CD8-positive, alpha-beta memory T cell (primary cell): ENCODE results near the gene EIF6. TPM values are rescaled to one million over a fixed set of nuclear protein-coding genes. Genes with fewer than 3 reads are reported as not detected.

Source experiments
- CTCF ChIA-PET: fragments of 350-600 bp; sonication (Branson Sonifier 250); formaldehyde crosslinking; loops from one replicate; lab custom pipeline; 2021; ENCODE audit warnings: antibody characterized with exemption; lab: Charles Lee
- POLR2A ChIA-PET: fragments of 350-600 bp; sonication (Branson Sonifier 250); formaldehyde crosslinking; loops from one replicate; lab custom pipeline; 2021; ENCODE audit warnings: antibody characterized with exemption; lab: Charles Lee
- DNase-seq, 5 donors: peaks; one replicate each; pipeline versions ENCODE4 v3.0.0 to v3.0.0-alpha.2; 2020 to 2022; ENCODE audit warnings: mixed read lengths in 1 of 5
- H3K27ac ChIP-seq: one replicate; pipeline ENCODE4 v1.7.0; 2013; ENCODE audit warnings: low read depth, mild to moderate bottlenecking, low read length, moderate library complexity
- H3K27me3 ChIP-seq: 2 replicates; pipeline ENCODE4 v1.7.0; 2013; ENCODE audit warnings: low read length, mild to moderate bottlenecking; ENCODE audit not compliant: insufficient read depth, poor library complexity, severe bottlenecking
- H3K36me3 ChIP-seq: 2 replicates; pipeline ENCODE4 v1.7.0; 2013; ENCODE audit warnings: mild to moderate bottlenecking, low read length, moderate library complexity; ENCODE audit not compliant: insufficient read depth
- H3K4me1 ChIP-seq: 2 replicates; pipeline ENCODE4 v1.7.0; 2013; ENCODE audit warnings: mild to moderate bottlenecking, low read length, moderate library complexity; ENCODE audit not compliant: insufficient read depth
- H3K4me3 ChIP-seq: 2 replicates; pipeline ENCODE4 v1.7.0; 2013; ENCODE audit warnings: mild to moderate bottlenecking, low read length
- H3K9me3 ChIP-seq: 2 replicates; pipeline ENCODE4 v1.7.0; 2013; ENCODE audit warnings: mild to moderate bottlenecking, low read length
- H3K27ac Mint-ChIP-seq, 8 donors: one replicate each; pipeline ENCODE4 v1.8.0; 2020 to 2021; ENCODE audit warnings: mixed read lengths in 8 of 8, mild to moderate bottlenecking in 6 of 8, inconsistent platforms in 3 of 8, moderate library complexity in 3 of 8
- H3K27me3 Mint-ChIP-seq, 2 donors: one replicate each; pipeline ENCODE4 v1.8.0; 2020 to 2021; ENCODE audit warnings: mixed read lengths in 2 of 2, mild to moderate bottlenecking in 1 of 2, moderate library complexity in 1 of 2
- H3K36me3 Mint-ChIP-seq, 3 donors: one replicate each; pipeline ENCODE4 v1.8.0; 2020 to 2021; ENCODE audit warnings: mixed read lengths in 3 of 3, inconsistent platforms in 1 of 3, mild to moderate bottlenecking in 1 of 3
- H3K4me1 Mint-ChIP-seq, 3 donors: one replicate each; pipeline ENCODE4 v1.8.0; 2020 to 2021; ENCODE audit warnings: mixed read lengths in 3 of 3, inconsistent platforms in 1 of 3, mild to moderate bottlenecking in 1 of 3
- H3K4me3 Mint-ChIP-seq, 7 donors: one replicate each; pipeline ENCODE4 v1.8.0; 2020 to 2021; ENCODE audit warnings: mixed read lengths in 7 of 7, mild to moderate bottlenecking in 6 of 7, moderate library complexity in 4 of 7, inconsistent platforms in 2 of 7
- H3K9me3 Mint-ChIP-seq, 5 donors: one replicate each; pipeline ENCODE4 v1.8.0; 2020 to 2022; ENCODE audit warnings: mixed read lengths in 5 of 5, mild to moderate bottlenecking in 3 of 5, moderate library complexity in 2 of 5, inconsistent platforms in 1 of 5
- polyA plus RNA-seq: library from polyadenylated mRNA; unstranded; fragments of 300-500 nt; fragmentation: Illumina TruSeq; gene quantifications from one replicate; pipeline ENCODE4 v1.2.3, GENCODE V29; 2021
- total RNA-seq, 2 experiments: library from RNA; stranded (reverse); gene quantifications; one replicate each; pipeline ENCODE4 v1.2.3, GENCODE V29; 2021

Gene EIF6
- total and polyA plus RNA-seq, 3 experiments from 2014 or later, result 171 to 207 (median 204) TPM

DNA sequence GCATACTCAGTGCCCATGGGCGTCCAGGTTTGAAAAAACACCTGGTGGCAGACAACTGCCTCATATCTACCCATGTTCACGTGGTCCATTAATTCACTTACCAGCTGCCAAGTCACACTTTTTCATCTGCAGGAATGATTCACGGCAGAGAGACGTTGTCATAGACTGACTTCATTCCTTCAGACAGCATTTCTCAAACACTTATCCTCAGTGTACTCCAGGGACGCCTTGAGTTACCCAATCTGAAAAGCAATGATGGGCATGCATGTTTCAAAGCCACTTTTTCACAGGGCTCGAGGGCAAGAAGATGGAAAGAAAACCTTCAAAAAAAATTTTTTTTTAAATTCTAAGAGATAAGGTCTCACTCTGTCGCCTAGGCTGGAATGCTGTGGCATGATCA, 12.7 kb downstream of the EIF6 start:
- H3K27ac ChIP-seq, result no peak overlapping the region
- no peak overlapping the region for H3K4me3 ChIP-seq
- H3K27me3 Mint-ChIP-seq, result no peaks in the 10 kb centered on the region
- peaks cover 4% of the 10 kb centered on the region for H3K36me3 ChIP-seq
- H3K9me3 ChIP-seq, result no peaks in the 10 kb centered on the region
- H3K4me3 Mint-ChIP-seq, result no peak overlapping the region
- no peaks in the 10 kb centered on the region for H3K27me3 ChIP-seq
- peaks cover 12% of the 10 kb centered on the region for H3K4me1 ChIP-seq
- peaks cover 5 to 58% (median 12%) of the 10 kb centered on the region in 3 donors for H3K36me3 Mint-ChIP-seq
- H3K4me1 Mint-ChIP-seq, result peaks cover 19 to 32% (median 20%) of the 10 kb centered on the region in 3 donors
- CTCF ChIA-PET, result interaction anchor here (1.1 to 1.9 kb wide), 2 partner anchors 13 to 175 kb away, joined by 3 to 4 read pairs; partner anchors contain the start of gene EIF6
- POLR2A ChIA-PET, result no interaction called here
- peak overlapping the region in 3 of 8 donors; percentile 11 to 38 (median 33) for H3K27ac Mint-ChIP-seq
- no peak for DNase-seq
- no peaks in the 10 kb centered on the region for H3K9me3 Mint-ChIP-seq

DNA sequence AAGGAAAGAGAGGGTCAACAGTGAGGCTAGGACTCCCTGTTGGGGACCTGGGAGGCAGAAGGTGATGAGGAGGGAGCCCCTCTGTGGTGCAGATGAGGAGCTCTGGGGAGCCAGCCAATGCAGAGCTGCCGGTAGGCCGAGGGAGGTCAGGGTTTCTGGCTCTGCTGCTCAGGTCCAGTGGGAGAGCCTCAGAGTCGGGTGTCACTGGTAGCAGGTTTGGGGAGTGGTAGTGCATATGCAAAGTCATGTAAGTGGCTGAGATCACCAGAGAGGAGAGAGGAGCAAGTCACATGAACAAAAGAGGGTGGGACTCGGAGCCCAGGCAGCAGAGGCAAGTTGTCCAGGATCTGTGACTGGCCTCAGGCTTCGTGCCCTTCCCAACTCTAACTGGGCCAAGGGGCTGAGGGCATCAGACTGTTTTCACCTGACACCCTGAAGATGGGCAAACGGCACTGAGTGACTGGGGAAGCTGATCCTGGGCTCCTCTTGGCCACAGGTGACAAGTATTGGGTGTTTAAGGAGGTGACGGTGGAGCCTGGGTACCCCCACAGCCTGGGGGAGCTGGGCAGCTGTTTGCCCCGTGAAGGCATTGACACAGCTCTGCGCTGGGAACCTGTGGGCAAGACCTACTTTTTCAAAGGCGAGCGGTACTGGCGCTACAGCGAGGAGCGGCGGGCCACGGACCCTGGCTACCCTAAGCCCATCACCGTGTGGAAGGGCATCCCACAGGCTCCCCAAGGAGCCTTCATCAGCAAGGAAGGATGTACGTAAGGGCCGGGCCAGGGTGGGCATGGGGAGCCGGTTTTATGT, 13.3 kb downstream of the EIF6 start:
- Histone ChIP-seq H3K36me3 (peaks cover 4% of the 10 kb centered on the region), H3K27me3 (no peaks in the 10 kb centered on the region), H3K4me3 (no peak overlapping the region), H3K9me3 (no peaks in the 10 kb centered on the region), H3K4me1 (peaks cover 5% of the 10 kb centered on the region), H3K27ac (no peak overlapping the region)
- H3K27ac Mint-ChIP-seq, result peak overlapping the region in 6 of 8 donors; percentile 38 to 68 (median 56)
- H3K27me3 Mint-ChIP-seq, result no peaks in the 10 kb centered on the region
- peaks cover 13 to 31% (median 18%) of the 10 kb centered on the region in 3 donors for H3K4me1 Mint-ChIP-seq
- H3K36me3 Mint-ChIP-seq, result peaks cover 9 to 65% (median 18%) of the 10 kb centered on the region in 3 donors
- DNase-seq, result no peak
- CTCF ChIA-PET, result interaction anchor here (1.1 to 1.9 kb wide), 2 partner anchors 14 to 175 kb away, joined by 3 to 4 read pairs; partner anchors contain the start of gene EIF6
- POLR2A ChIA-PET, result no interaction called here
- peak overlapping the region in 1 of 7 donors; percentile 37 for H3K4me3 Mint-ChIP-seq
- no peaks in the 10 kb centered on the region for H3K9me3 Mint-ChIP-seq

DNA sequence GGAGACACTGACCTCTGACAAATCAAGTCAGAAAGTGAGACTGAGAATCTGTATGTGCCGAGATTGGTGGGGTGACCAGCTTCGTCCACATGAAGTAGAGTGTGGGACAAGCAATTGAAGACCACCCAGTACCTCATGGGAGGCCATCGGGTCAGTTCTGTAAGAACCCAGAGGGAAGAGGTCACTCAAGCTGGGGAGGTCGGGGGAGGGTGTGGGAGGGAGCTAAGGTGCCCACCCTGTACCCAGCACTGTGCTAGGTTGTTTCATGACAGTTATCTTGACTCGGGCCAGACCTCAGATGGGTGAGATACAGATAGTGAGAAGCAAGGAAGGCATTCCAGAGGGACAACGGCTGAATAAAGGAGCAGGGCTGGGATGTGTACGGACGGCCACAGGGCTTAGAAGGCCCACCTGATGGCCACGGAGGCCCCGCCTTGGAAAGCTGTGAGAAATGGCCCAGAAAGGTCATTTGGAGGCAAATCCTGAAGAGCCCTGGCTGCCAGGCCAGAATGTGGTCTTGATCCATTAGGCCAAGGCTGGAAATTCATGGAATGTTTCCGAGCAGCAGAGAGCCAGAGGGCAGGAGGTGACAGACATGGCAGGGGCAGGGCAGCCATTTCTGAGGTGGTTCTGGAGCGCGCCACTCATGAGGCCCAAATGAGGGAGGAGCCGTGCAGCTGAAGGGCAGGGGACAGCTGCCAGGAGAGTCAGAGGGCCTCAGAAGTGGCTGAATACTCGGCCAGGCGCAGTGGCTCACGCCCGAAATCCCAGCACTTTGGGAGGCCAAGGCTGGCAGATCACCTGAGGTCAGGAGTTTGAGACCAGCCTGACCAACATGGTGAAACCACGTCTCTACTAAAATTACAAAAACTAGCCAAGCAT, 14.3 kb downstream of the EIF6 start:
- Histone ChIP-seq H3K4me1 (no peaks in the 10 kb centered on the region), H3K4me3 (no peak overlapping the region), H3K9me3 (no peaks in the 10 kb centered on the region), H3K27me3 (no peaks in the 10 kb centered on the region), H3K27ac (no peak overlapping the region), H3K36me3 (peaks cover 4% of the 10 kb centered on the region)
- ChIA-PET CTCF (interaction anchor here (0.6 to 2.9 kb wide), 5 partner anchors 8 to 126 kb away, joined by 3 to 18 read pairs (median 3); partner anchors contain the start of genes EDEM2 and MMP24OS), POLR2A (no interaction called here)
- peaks cover 9 to 65% (median 18%) of the 10 kb centered on the region in 3 donors for H3K36me3 Mint-ChIP-seq
- H3K4me3 Mint-ChIP-seq, result peak overlapping the region in 1 of 7 donors; percentile 37
- peak overlapping the region in 5 of 8 donors; percentile 11 to 68 (median 51) for H3K27ac Mint-ChIP-seq
- no peaks in the 10 kb centered on the region for H3K27me3 Mint-ChIP-seq
- H3K4me1 Mint-ChIP-seq, result peaks cover 5 to 22% (median 16%) of the 10 kb centered on the region in 3 donors
- H3K9me3 Mint-ChIP-seq, result no peaks in the 10 kb centered on the region
- DNase-seq, result no peak

DNA sequence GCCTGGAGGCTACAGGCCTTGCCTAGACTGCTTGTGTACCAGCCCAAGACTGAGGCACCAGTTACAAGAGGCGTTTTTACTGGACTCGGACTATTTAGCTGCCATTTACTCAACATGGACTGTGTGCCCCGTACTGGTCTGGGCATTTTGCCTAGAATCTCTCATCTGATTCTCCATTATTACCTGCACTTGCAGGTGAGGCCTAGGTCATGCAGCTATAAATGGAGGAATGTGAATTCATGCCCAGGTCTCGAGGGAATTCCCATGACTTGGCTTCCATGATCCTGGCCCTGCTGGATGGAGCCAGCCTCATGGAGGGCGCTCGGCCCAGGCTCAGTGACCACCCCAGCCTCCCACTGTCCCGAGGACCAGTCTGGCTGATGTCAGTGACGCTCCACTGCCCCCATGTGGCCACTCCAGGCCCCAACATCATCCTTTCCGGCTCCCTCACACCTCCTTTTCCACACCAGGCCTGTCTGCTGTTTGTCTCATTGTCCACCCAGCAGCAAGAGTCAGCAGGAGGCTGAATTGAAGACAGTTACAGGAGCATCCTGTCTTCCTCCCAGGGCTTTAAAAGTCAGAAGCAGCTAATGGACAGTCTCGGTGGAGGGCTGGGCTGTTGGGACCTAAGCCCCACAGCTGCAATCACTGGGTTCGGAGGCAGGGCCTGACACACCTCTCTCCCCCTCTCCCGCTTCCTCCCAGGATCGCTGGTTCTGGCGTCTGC, 15.4 kb downstream of the EIF6 start:
- CTCF ChIA-PET, result interaction anchor here (0.6 to 2.9 kb wide), 13 partner anchors 9 to 173 kb away, joined by 3 to 18 read pairs (median 3); partner anchors contain the start of genes EDEM2 and MMP24OS
- POLR2A ChIA-PET, result interaction anchor here (0.6 kb wide), 1 partner anchor 9 kb away, joined by 3 read pairs; the partner anchor contains the start of gene MMP24OS
- no peak overlapping the region for H3K27ac ChIP-seq

DNA sequence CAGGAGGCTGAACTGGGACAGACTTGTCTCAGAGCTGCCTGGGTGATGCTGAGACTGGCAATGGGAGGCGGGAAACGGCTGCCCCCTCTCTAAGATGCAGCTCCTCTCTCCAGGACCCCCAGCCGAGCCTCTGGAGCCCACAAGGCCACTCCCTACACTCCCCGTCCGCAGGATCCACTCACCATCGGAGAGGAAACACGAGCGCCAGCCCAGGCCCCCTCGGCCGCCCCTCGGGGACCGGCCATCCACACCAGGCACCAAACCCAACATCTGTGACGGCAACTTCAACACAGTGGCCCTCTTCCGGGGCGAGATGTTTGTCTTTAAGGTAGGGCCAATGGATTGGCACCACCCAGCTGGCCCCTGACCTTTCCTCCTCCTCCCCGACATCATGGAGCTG, 17.5 kb downstream of the EIF6 start:
- Histone ChIP-seq H3K27me3 (no peaks in the 10 kb centered on the region), H3K4me3 (no peak overlapping the region), H3K36me3 (peaks cover 4% of the 10 kb centered on the region), H3K4me1 (no peaks in the 10 kb centered on the region), H3K27ac (no peak overlapping the region), H3K9me3 (no peaks in the 10 kb centered on the region)
- Mint-ChIP-seq H3K27me3 (no peaks in the 10 kb centered on the region), H3K36me3 (peaks cover 9 to 70% (median 23%) of the 10 kb centered on the region in 3 donors), H3K4me1 (peaks cover 9 to 26% (median 18%) of the 10 kb centered on the region in 3 donors), H3K9me3 (no peaks in the 10 kb centered on the region), H3K4me3 (no peak overlapping the region), H3K27ac (peak overlapping the region in 2 of 8 donors; percentile 57 to 87)
- CTCF ChIA-PET, result interaction anchor here (1.0 to 2.1 kb wide), 2 partner anchors 37 to 171 kb away, joined by 4 to 8 read pairs; no protein-coding TSS in a partner anchor
- POLR2A ChIA-PET, result interaction anchor here (0.9 kb wide), 1 partner anchor 15 kb away, joined by 3 read pairs; no protein-coding TSS in a partner anchor
- DNase-seq, result no peak

More for the DNA sequence above, 15.4 kb downstream of the EIF6 start:
- no peaks in the 10 kb centered on the region for H3K27me3 Mint-ChIP-seq
- H3K4me1 Mint-ChIP-seq, result peaks cover 5 to 20% (median 19%) of the 10 kb centered on the region in 3 donors
- peak overlapping the region in 7 of 8 donors; percentile 12 to 93 (median 57) for H3K27ac Mint-ChIP-seq
- Histone ChIP-seq H3K4me3 (no peak overlapping the region), H3K27me3 (no peaks in the 10 kb centered on the region), H3K9me3 (no peaks in the 10 kb centered on the region), H3K36me3 (peaks cover 4% of the 10 kb centered on the region), H3K4me1 (no peaks in the 10 kb centered on the region)
- peak; percentile 22 to 64 (median 35) for DNase-seq
- no peaks in the 10 kb centered on the region for H3K9me3 Mint-ChIP-seq
- peaks cover 9 to 65% (median 18%) of the 10 kb centered on the region in 3 donors for H3K36me3 Mint-ChIP-seq
- peak overlapping the region in 1 of 7 donors; percentile 14 for H3K4me3 Mint-ChIP-seq

DNA sequence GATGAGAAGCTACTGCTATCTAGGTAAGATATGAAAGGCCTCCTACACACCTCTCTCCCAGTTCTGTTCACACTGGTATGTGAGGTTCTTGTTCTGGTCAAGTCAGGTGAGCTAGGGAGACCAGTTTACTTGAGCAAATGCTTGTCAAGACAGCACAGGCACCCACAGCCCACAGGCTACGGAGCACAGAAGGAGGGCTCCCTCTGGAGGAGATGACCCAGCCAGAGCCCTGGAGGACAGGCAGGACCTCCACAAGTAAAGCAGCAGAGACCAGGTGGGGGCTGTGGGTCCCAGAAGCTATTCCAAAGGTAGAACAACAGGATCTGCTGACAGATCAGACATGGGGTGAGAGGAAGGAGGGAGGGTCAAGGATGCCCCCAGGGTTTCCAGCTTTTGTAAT, 19.8 kb downstream of the EIF6 start:
- CTCF ChIA-PET, result interaction anchor here (1.1 to 2.3 kb wide), 3 partner anchors 12 to 169 kb away, joined by 3 to 8 read pairs (median 3); no protein-coding TSS in a partner anchor
- H3K27ac Mint-ChIP-seq, result peak overlapping the region in 1 of 8 donors; percentile 14
- H3K36me3 ChIP-seq, result peaks cover 4% of the 10 kb centered on the region

More for the DNA sequence above, 19.8 kb downstream of the EIF6 start:
- H3K4me1 ChIP-seq, result no peaks in the 10 kb centered on the region
- H3K27ac ChIP-seq, result no peak overlapping the region
- no peak for DNase-seq
- H3K4me3 Mint-ChIP-seq, result no peak overlapping the region
- H3K9me3 Mint-ChIP-seq, result no peaks in the 10 kb centered on the region
- no peaks in the 10 kb centered on the region for H3K27me3 ChIP-seq
- peaks cover 9 to 55% (median 20%) of the 10 kb centered on the region in 3 donors for H3K36me3 Mint-ChIP-seq
- POLR2A ChIA-PET, result interaction anchor here (0.6 to 1.1 kb wide), 3 partner anchors 13 to 23 kb away, joined by 3 to 9 read pairs (median 3); partner anchors contain the start of genes EIF6 and MMP24OS
- H3K4me3 ChIP-seq, result no peak overlapping the region
- H3K9me3 ChIP-seq, result no peaks in the 10 kb centered on the region
- peaks cover 9 to 22% (median 13%) of the 10 kb centered on the region in 3 donors for H3K4me1 Mint-ChIP-seq
- H3K27me3 Mint-ChIP-seq, result no peaks in the 10 kb centered on the region
